Prostate gland (tissue), 2 donors: Measurements from ENCODE around the gene PFDN1.

Experiments used
- CTCF ChIP-seq, 4 experiments: fragments of 200-600 bp in 2 of 4; fragments of 450-650 bp in 2 of 4; sonication (generic) in 2 of 4; IDR thresholded peaks; 1 replicate in 3 of 4; 2 replicates in 1 of 4; pipeline ENCODE4 v1.5.1; 2016 to 2019; ENCODE audit warnings: antibody characterized with exemption in 4 of 4, mild to moderate bottlenecking in 2 of 4, moderate library complexity in 2 of 4
- POLR2AphosphoS5 ChIP-seq: sonication (generic); formaldehyde crosslinking; IDR thresholded peaks from one replicate; pipeline ENCODE4 v1.6.1; 2017; ENCODE audit warnings: antibody characterized with exemption

- no peak for TF ChIP-seq POLR2AphosphoS5
- TF ChIP-seq CTCF (IDR thresholded peaks at IDR 0.05), result no peak
Measured at GRCh38 chr5:140296289-140296688, 6.6 kb downstream of the PFDN1 start.
